ENCODE results near the gene ELAVL3. TPM values are rescaled to one million over a fixed set of nuclear protein-coding genes. Genes with fewer than 3 reads are reported as not detected.
A peak's percentile ranks its signal among the peaks of the same experiment; 100 is the strongest.
"Not testable (repeated sequence)": the region's sequence is repeated elsewhere in the genome, so short reads cannot be mapped to it uniquely, and the experiment has no call there.

The ELAVL3 gene
- total and polyA plus RNA-seq, 4 donors, result 0.15 to 0.34 TPM; not detected in 2

- ATAC-seq (ENCODE audit: insufficient read depth, low FRiP score) (no peak), DNase-seq (peak; percentile 2 to 38 (median 12))
- H3K27me3 ChIP-seq (ENCODE audit: control insufficient read depth in 3 of 3, insufficient read depth in 3 of 3, low read length in 2 of 3), result peaks cover 0 to 42% (median 31%) of the 10 kb centered on the region in 3 donors
- H3K27ac ChIP-seq (ENCODE audit: low read depth in 1 of 2, low read length in 1 of 2), result no peak overlapping the region
- H3K4me1 ChIP-seq (ENCODE audit: control insufficient read depth in 5 of 5, insufficient read depth in 5 of 5, low read length in 5 of 5), result peaks cover 0 to 14% (median 0%) of the 10 kb centered on the region in 5 donors
- 18 to 19% methylated on average over 55 to 62 of the region's 62 CpGs for WGBS, 2 donors
- H3K36me3 ChIP-seq (ENCODE audit: control insufficient read depth in 4 of 4, insufficient read depth in 4 of 4, low read length in 4 of 4), result peaks cover 0 to 3% (median 1%) of the 10 kb centered on the region in 4 donors
- no peaks in the 10 kb centered on the region for H3K9me3 ChIP-seq (ENCODE audit: control insufficient read depth in 4 of 4, insufficient read depth in 3 of 4, low read length in 3 of 4)
- H3K9ac ChIP-seq (ENCODE audit: insufficient read depth in 1 of 2, low read length in 2 of 2), result no peak overlapping the region
- H3K4me3 ChIP-seq, result no peak overlapping the region
- TF ChIP-seq CTCF (IDR thresholded peaks at IDR 0.05; ENCODE audit: control extremely low read depth, extremely low read depth), result no peak
These were observed 1.6 kb downstream of the ELAVL3 start for GRCh38 chr19:11479090-11479897.

- peaks cover 0 to 3% (median 0%) of the 10 kb centered on the region in 4 donors for H3K36me3 ChIP-seq (ENCODE audit: control insufficient read depth in 4 of 4, insufficient read depth in 4 of 4, low read length in 4 of 4)
- WGBS, 2 donors, result 52 to 61% methylated on average over 19 of the region's 19 CpGs
- no peak overlapping the region for H3K27ac ChIP-seq (ENCODE audit: low read depth in 1 of 2, low read length in 1 of 2)
- H3K9me3 ChIP-seq (ENCODE audit: control insufficient read depth in 4 of 4, insufficient read depth in 3 of 4, low read length in 3 of 4), result no peaks in the 10 kb centered on the region
- H3K4me3 ChIP-seq, result no peak overlapping the region
- ATAC-seq (ENCODE audit: insufficient read depth, low FRiP score) (no peak), DNase-seq (no peak)
- no peak overlapping the region for H3K9ac ChIP-seq (ENCODE audit: insufficient read depth in 1 of 2, low read length in 2 of 2)
- H3K4me1 ChIP-seq (ENCODE audit: control insufficient read depth in 5 of 5, insufficient read depth in 5 of 5, low read length in 5 of 5), result peaks cover 0 to 14% (median 0%) of the 10 kb centered on the region in 5 donors
- peaks cover 0 to 42% (median 34%) of the 10 kb centered on the region in 3 donors for H3K27me3 ChIP-seq (ENCODE audit: control insufficient read depth in 3 of 3, insufficient read depth in 3 of 3, low read length in 2 of 3)
- TF ChIP-seq CTCF (IDR thresholded peaks at IDR 0.05; ENCODE audit: control extremely low read depth, extremely low read depth), result no peak
These were observed 2.4 kb downstream of the ELAVL3 start for GRCh38 chr19:11478167-11479089.

DNA sequence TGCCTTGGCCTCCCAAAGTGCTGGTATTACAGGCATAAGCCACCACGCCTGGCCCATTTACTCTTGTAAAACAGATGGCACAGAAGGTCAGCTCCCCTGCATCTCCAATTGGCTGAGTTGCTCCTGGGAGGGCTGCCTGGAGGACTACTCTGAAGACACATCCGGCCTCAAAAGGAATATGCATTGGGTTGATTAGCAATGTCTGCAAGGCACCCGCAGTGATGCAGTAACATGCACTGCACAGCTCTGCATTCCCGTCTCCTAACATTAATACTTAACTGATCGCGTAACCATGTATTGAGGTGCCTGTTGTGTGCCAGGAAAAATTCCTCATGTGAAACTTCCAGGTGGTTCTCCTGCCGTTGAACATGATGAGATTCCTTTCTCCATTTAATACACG, 5.0 kb downstream of the ELAVL3 start:
- WGBS, 2 donors, result 81 to 87% methylated on average over 8 of the region's 8 CpGs

DNA sequence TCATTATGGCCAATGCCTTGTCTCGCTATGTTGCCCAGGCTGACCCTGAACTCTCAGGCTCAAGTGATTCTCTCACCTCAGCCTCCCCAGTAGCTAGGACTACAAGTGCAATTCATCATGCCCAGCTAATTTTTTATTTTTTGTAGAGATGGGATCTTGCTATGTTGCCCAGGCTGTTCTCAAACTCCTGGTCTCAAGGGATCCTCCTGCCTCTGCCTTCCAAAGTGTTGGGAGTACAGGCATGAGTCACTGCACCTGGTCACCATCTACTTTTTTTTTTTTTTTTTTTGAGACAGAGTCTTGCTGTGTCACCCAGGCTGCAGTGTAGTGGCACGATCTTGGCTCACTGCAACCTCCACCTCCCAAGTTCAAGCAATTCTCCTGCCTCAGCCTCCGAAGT, 5.5 kb downstream of the ELAVL3 start:
- not testable (repeated sequence) for H3K4me3 ChIP-seq; DNase-seq; H3K27ac ChIP-seq (ENCODE audit: low read depth in 1 of 2, low read length in 1 of 2); H3K9ac ChIP-seq (ENCODE audit: insufficient read depth in 1 of 2, low read length in 2 of 2); H3K9me3 ChIP-seq (ENCODE audit: control insufficient read depth in 4 of 4, insufficient read depth in 3 of 4, low read length in 3 of 4); H3K36me3 ChIP-seq (ENCODE audit: control insufficient read depth in 4 of 4, insufficient read depth in 4 of 4, low read length in 4 of 4); ATAC-seq (ENCODE audit: insufficient read depth, low FRiP score); H3K4me1 ChIP-seq (ENCODE audit: control insufficient read depth in 5 of 5, insufficient read depth in 5 of 5, low read length in 5 of 5)
- 96 to 100% methylated on average over 3 of the region's 3 CpGs for WGBS, 2 donors
- peaks cover 0 to 23% (median 21%) of the 10 kb centered on the region in 3 donors for H3K27me3 ChIP-seq (ENCODE audit: control insufficient read depth in 3 of 3, insufficient read depth in 3 of 3, low read length in 2 of 3)

More for the DNA sequence above, 5.0 kb downstream of the ELAVL3 start:
- no peak for TF ChIP-seq CTCF (IDR thresholded peaks at IDR 0.05; ENCODE audit: control extremely low read depth, extremely low read depth)
- no peak for ATAC-seq (ENCODE audit: insufficient read depth, low FRiP score)
- Histone ChIP-seq H3K36me3 (ENCODE audit: control insufficient read depth in 4 of 4, insufficient read depth in 4 of 4, low read length in 4 of 4) (no peaks in the 10 kb centered on the region), H3K27me3 (ENCODE audit: control insufficient read depth in 3 of 3, insufficient read depth in 3 of 3, low read length in 2 of 3) (peaks cover 0 to 23% (median 21%) of the 10 kb centered on the region in 3 donors), H3K4me3 (no peak overlapping the region), H3K9ac (ENCODE audit: insufficient read depth in 1 of 2, low read length in 2 of 2) (no peak overlapping the region), H3K27ac (ENCODE audit: low read depth in 1 of 2, low read length in 1 of 2) (no peak overlapping the region), H3K9me3 (ENCODE audit: control insufficient read depth in 4 of 4, insufficient read depth in 3 of 4, low read length in 3 of 4) (no peaks in the 10 kb centered on the region), H3K4me1 (ENCODE audit: control insufficient read depth in 5 of 5, insufficient read depth in 5 of 5, low read length in 5 of 5) (peaks cover 0 to 4% (median 0%) of the 10 kb centered on the region in 5 donors)
- DNase-seq, result no peak

Measured in lung (tissue), 12 donors.